ENCODE measurements around the gene DHRSX. TPM values are rescaled to one million over a fixed set of nuclear protein-coding genes. Genes with fewer than 3 reads are reported as not detected.
"Not testable (repeated sequence)": the region's sequence is repeated elsewhere in the genome, so short reads cannot be mapped to it uniquely, and the experiment has no call there.

Gene DHRSX
- total and polyA plus RNA-seq, 2 of the 13 experiments (the other 11 are each of a cell fraction or from before 2014, with no cell fraction given): 15.5 to 24.3 TPM

- TF ChIP-seq TBX3 (IDR thresholded peaks at IDR 0.05; ENCODE audit: borderline replicate concordance) (peak; percentile 47; the same call in 1 of the 2 replicates), HDAC2 (CRISPR knock-in tag; IDR thresholded peaks at IDR 0.05) (peak; percentile 60; the same call in 1 of the 2 replicates), ZEB1 (IDR thresholded peaks at IDR 0.05; ENCODE audit: insufficient replicate concordance, low read depth) (peak; percentile 96), HMG20B (CRISPR knock-in tag; conservative IDR thresholded peaks at IDR 0.05) (peak; percentile 55; the same call in 1 of the 2 replicates), ZNF350 (CRISPR knock-in tag; IDR thresholded peaks at IDR 0.05; ENCODE audit: borderline replicate concordance, low read depth) (peak; percentile 35; the same call in 1 of the 2 replicates), TBX2 (CRISPR knock-in tag; IDR thresholded peaks at IDR 0.05; ENCODE audit: borderline replicate concordance) (peak; percentile 75; the same call in 1 of the 2 replicates), FOXK1 (CRISPR knock-in tag; IDR thresholded peaks at IDR 0.05; ENCODE audit: borderline replicate concordance, low read depth) (peak; percentile 54; the same call in 1 of the 2 replicates), PAXIP1 (CRISPR knock-in tag; conservative IDR thresholded peaks at IDR 0.05) (peak; percentile 75), KMT2B (CRISPR knock-in tag; IDR thresholded peaks at IDR 0.05) (0 out of 2 replicates have a peak, but pooled peaks have one; percentile 27), SOX5 (CRISPR knock-in tag; IDR thresholded peaks at IDR 0.05; ENCODE audit: borderline replicate concordance) (peak; percentile 70; the same call in 1 of the 2 replicates), GATAD2A (CRISPR knock-in tag; IDR thresholded peaks at IDR 0.05) (peak; percentile 73), HOXA3 (CRISPR knock-in tag; IDR thresholded peaks at IDR 0.05) (0 out of 2 replicates have a peak, but pooled peaks have one; percentile 28), ERF (CRISPR knock-in tag; IDR thresholded peaks at IDR 0.05) (peak; percentile 33; the same call in 1 of the 2 replicates), ARNTL (CRISPR knock-in tag; IDR thresholded peaks at IDR 0.05) (peak; percentile 59; the same call in 1 of the 2 replicates), LCORL (IDR thresholded peaks at IDR 0.05) (peak; percentile 69; the same call in 1 of the 2 replicates), LCORL (CRISPR knock-in tag; IDR thresholded peaks at IDR 0.05) (peak; percentile 97), ETV5 (CRISPR knock-in tag; IDR thresholded peaks at IDR 0.05; ENCODE audit: borderline replicate concordance) (peak; percentile 45; the same call in 1 of the 2 replicates), RXRA (CRISPR knock-in tag; IDR thresholded peaks at IDR 0.05) (peak; percentile 20; the same call in 1 of the 2 replicates), GATAD1 (CRISPR knock-in tag; IDR thresholded peaks at IDR 0.05) (0 out of 2 replicates have a peak, but pooled peaks have one; percentile 22), FOXA1 (CRISPR knock-in tag; IDR thresholded peaks at IDR 0.05) (peak; percentile 65; the same call in 1 of the 2 replicates)
- TF ChIP-seq, protein P1, sequence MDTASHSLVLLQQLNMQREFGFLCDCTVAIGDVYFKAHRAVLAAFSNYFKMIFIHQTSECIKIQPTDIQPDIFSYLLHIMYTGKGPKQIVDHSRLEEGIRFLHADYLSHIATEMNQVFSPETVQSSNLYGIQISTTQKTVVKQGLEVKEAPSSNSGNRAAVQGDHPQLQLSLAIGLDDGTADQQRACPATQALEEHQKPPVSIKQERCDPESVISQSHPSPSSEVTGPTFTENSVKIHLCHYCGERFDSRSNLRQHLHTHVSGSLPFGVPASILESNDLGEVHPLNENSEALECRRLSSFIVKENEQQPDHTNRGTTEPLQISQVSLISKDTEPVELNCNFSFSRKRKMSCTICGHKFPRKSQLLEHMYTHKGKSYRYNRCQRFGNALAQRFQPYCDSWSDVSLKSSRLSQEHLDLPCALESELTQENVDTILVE (CRISPR knock-in tag; IDR thresholded peaks at IDR 0.05): 0 out of 2 replicates have a peak, but pooled peaks have one; percentile 17
- TF ChIP-seq, protein P2, sequence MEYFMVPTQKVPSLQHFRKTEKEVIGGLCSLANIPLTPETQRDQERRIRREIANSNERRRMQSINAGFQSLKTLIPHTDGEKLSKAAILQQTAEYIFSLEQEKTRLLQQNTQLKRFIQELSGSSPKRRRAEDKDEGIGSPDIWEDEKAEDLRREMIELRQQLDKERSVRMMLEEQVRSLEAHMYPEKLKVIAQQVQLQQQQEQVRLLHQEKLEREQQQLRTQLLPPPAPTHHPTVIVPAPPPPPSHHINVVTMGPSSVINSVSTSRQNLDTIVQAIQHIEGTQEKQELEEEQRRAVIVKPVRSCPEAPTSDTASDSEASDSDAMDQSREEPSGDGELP (IDR thresholded peaks at IDR 0.05; ENCODE audit: borderline replicate concordance, low read depth): peak; percentile 77; the same call in 1 of the 2 replicates
- TF ChIP-seq, protein P3, sequence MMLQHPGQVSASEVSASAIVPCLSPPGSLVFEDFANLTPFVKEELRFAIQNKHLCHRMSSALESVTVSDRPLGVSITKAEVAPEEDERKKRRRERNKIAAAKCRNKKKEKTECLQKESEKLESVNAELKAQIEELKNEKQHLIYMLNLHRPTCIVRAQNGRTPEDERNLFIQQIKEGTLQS (CRISPR knock-in tag; IDR thresholded peaks at IDR 0.05): peak; percentile 95
- TF ChIP-seq, protein P4, sequence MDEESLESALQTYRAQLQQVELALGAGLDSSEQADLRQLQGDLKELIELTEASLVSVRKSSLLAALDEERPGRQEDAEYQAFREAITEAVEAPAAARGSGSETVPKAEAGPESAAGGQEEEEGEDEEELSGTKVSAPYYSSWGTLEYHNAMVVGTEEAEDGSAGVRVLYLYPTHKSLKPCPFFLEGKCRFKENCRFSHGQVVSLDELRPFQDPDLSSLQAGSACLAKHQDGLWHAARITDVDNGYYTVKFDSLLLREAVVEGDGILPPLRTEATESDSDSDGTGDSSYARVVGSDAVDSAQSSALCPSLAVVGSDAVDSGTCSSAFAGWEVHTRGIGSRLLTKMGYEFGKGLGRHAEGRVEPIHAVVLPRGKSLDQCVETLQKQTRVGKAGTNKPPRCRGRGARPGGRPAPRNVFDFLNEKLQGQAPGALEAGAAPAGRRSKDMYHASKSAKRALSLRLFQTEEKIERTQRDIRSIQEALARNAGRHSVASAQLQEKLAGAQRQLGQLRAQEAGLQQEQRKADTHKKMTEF (CRISPR knock-in tag; IDR thresholded peaks at IDR 0.05): peak; percentile 65; the same call in 1 of the 2 replicates
- not testable (repeated sequence) for TF ChIP-seq FOXA1 (IDR thresholded peaks at IDR 0.05)
Measured at GRCh38 chrX:2473064-2473463, 27.7 kb downstream of the DHRSX start (continued).

Data from HepG2 (cell line).